Stomach (tissue), 4 donors: ENCODE data around the gene ARHGEF12.
"Not testable (repeated sequence)": the region's sequence is repeated elsewhere in the genome, so short reads cannot be mapped to it uniquely, and the experiment has no call there.

Experiments
- EP300 ChIP-seq: sonication (generic); formaldehyde crosslinking; IDR thresholded peaks from one replicate; pipeline ENCODE4 v1.6.1; 2017; ENCODE audit warnings: antibody characterized with exemption
- POLR2A ChIP-seq, 4 donors: fragments of 450-650 bp; IDR thresholded peaks; one replicate each; pipeline ENCODE4 v1.6.1; 2016; ENCODE audit warnings: antibody characterized with exemption in 4 of 4, control low read depth in 2 of 4, mild to moderate bottlenecking in 1 of 4, moderate library complexity in 1 of 4
- POLR2AphosphoS5 ChIP-seq, 3 donors: sonication (generic); formaldehyde crosslinking; IDR thresholded peaks; one replicate each; pipeline ENCODE4 v1.6.1; 2016; ENCODE audit warnings: antibody characterized with exemption in 3 of 3
- TF ChIP-seq, protein P1 (sequence below), 7 experiments: fragments of 450-650 bp in 4 of 7; fragments of 200-600 bp in 3 of 7; sonication (generic) in 3 of 7; IDR thresholded peaks; one replicate each; pipeline ENCODE4 v1.5.1; 2016 to 2019; ENCODE audit warnings: antibody characterized with exemption in 7 of 7, control low read depth in 2 of 7, mild to moderate bottlenecking in 1 of 7

DNA sequence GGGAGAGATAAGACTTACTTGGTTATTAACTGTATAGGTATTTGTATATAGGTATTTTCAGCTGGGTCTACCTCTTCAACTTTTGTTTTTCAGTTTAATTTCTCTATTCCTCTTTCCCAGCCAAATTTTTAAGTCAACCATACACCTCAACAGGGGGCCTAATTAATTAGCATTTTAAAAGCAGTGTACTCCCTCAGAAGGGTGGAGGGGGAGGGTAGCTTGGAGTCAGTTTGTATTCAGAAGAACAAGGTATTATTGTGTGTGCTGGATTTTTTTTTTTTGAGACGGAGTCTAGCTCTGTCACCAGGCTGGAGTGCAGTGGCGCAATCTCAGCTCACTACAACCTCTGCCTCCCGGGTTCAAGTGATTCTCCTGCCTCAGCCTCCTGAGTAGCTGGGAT lies 167.3 kb downstream of the ARHGEF12 start:
- TF ChIP-seq POLR2AphosphoS5 (IDR thresholded peaks at IDR 0.05); EP300; POLR2A (IDR thresholded peaks at IDR 0.05): not testable (repeated sequence)
- TF ChIP-seq, protein P1, sequence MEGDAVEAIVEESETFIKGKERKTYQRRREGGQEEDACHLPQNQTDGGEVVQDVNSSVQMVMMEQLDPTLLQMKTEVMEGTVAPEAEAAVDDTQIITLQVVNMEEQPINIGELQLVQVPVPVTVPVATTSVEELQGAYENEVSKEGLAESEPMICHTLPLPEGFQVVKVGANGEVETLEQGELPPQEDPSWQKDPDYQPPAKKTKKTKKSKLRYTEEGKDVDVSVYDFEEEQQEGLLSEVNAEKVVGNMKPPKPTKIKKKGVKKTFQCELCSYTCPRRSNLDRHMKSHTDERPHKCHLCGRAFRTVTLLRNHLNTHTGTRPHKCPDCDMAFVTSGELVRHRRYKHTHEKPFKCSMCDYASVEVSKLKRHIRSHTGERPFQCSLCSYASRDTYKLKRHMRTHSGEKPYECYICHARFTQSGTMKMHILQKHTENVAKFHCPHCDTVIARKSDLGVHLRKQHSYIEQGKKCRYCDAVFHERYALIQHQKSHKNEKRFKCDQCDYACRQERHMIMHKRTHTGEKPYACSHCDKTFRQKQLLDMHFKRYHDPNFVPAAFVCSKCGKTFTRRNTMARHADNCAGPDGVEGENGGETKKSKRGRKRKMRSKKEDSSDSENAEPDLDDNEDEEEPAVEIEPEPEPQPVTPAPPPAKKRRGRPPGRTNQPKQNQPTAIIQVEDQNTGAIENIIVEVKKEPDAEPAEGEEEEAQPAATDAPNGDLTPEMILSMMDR (IDR thresholded peaks at IDR 0.05), result not testable (repeated sequence)
